IMR-90 (cell line): ENCODE measurements around the gene CLEC9A. TPM values are rescaled to one million over a fixed set of nuclear protein-coding genes. Genes with fewer than 3 reads are reported as not detected.

Source experiments
- ATAC-seq: fragments of 200-7000 bp; cut with Tn5 transposase; 2 replicates; pipeline ENCODE4 v1.9.1; 2020; ENCODE audit warnings: low read depth, mild to moderate bottlenecking, moderate library complexity
- BruUV-seq: library from RNA; stranded (reverse); fragments of 400-500 nt; replicated peaks from 2 replicates; lab custom pipeline; 2021; lab: Mats Ljungman, UMichigan
- CTCF ChIA-PET: fragments of 300-600 bp; formaldehyde crosslinking; extraction: SDS; loops from one replicate; lab custom pipeline; 2021; ENCODE audit warnings: antibody characterized with exemption; lab: Yijun Ruan, JAX
- POLR2A ChIA-PET: fragments of 300-600 bp; sonication (Branson Sonifier 250); formaldehyde crosslinking; loops from one replicate; lab custom pipeline; 2022; ENCODE audit warnings: antibody characterized with exemption; ENCODE audit not compliant: unreplicated experiment; lab: Charles Lee
- DNase-seq: peaks from one replicate; pipeline ENCODE4 v3.0.0; 2013
- H2AFZ ChIP-seq: replicated peaks from 2 replicates; pipeline ENCODE3; 2013; ENCODE audit warnings: low read length, mild to moderate bottlenecking; ENCODE audit not compliant: poor library complexity
- H2AK5ac ChIP-seq: 2 replicates; pipeline ENCODE4 v1.6.1; 2013; ENCODE audit warnings: low read depth, low read length, inconsistent platforms
- H2AK9ac ChIP-seq: replicated peaks from 2 replicates; pipeline ENCODE3; 2013; ENCODE audit warnings: mild to moderate bottlenecking, low read depth, low read length, moderate library complexity; ENCODE audit not compliant: poor library complexity
- H2BK120ac ChIP-seq: 2 replicates; pipeline ENCODE4 v1.6.1; 2013; ENCODE audit warnings: low read depth, low read length, inconsistent platforms
- H2BK15ac ChIP-seq: 3 replicates; pipeline ENCODE4 v1.6.1; 2013; ENCODE audit warnings: low read depth, low read length, inconsistent platforms
- H2BK20ac ChIP-seq: 2 replicates; pipeline ENCODE4 v1.6.1; 2013; ENCODE audit warnings: low read depth, mild to moderate bottlenecking, inconsistent platforms, low read length, moderate library complexity
- H2BK5ac ChIP-seq: 2 replicates; pipeline ENCODE4 v1.6.1; 2013; ENCODE audit warnings: mild to moderate bottlenecking, low read depth, low read length, inconsistent platforms; ENCODE audit not compliant: poor library complexity, severe bottlenecking
- H3K14ac ChIP-seq: replicated peaks from 2 replicates; pipeline ENCODE4 v1.6.1; 2013; ENCODE audit warnings: low read depth, low read length, inconsistent platforms
- H3K18ac ChIP-seq: 2 replicates; pipeline ENCODE4 v1.6.1; 2013; ENCODE audit warnings: low read depth, low read length, control low read depth
- H3K23ac ChIP-seq: 2 replicates; pipeline ENCODE4 v1.6.1; 2013; ENCODE audit warnings: low read depth, low read length, inconsistent platforms
- H3K27ac ChIP-seq: 2 replicates; pipeline ENCODE4 v1.5.1; 2013; ENCODE audit warnings: mild to moderate bottlenecking, control low read depth, low read length; ENCODE audit not compliant: insufficient read depth
- H3K27me3 ChIP-seq: 2 replicates; pipeline ENCODE4 v1.6.1; 2013; ENCODE audit warnings: low read length; ENCODE audit not compliant: control insufficient read depth, insufficient read depth
- H3K36me3 ChIP-seq: 2 replicates; pipeline ENCODE4 v1.6.1; 2013; ENCODE audit warnings: low read length, mixed read lengths; ENCODE audit not compliant: control insufficient read depth, insufficient read depth
- H3K4ac ChIP-seq: 2 replicates; pipeline ENCODE4 v1.6.1; 2013; ENCODE audit warnings: low read depth, low read length, inconsistent platforms
- H3K4me1 ChIP-seq: 2 replicates; pipeline ENCODE4 v1.6.1; 2013; ENCODE audit warnings: low read length, mixed read lengths; ENCODE audit not compliant: control insufficient read depth, insufficient read depth
- H3K4me2 ChIP-seq: 2 replicates; pipeline ENCODE4 v1.6.1; 2013; ENCODE audit warnings: low read depth, mild to moderate bottlenecking, control low read depth, low read length, moderate library complexity
- H3K4me3 ChIP-seq: 2 replicates; pipeline ENCODE4 v1.5.1; 2013; ENCODE audit warnings: low read depth, mild to moderate bottlenecking, control low read depth, low read length, moderate library complexity; ENCODE audit not compliant: insufficient read depth
- H3K56ac ChIP-seq: 2 replicates; pipeline ENCODE4 v1.6.1; 2013; ENCODE audit warnings: low read length, inconsistent platforms; ENCODE audit not compliant: insufficient read depth; ENCODE audit errors: extremely low read depth
- H3K79me1 ChIP-seq, 2 experiments: 2 replicates each; pipeline ENCODE4 v1.6.1; 2013; ENCODE audit warnings: low read length in 2 of 2, inconsistent platforms in 1 of 2, low read depth in 1 of 2
- H3K9ac ChIP-seq: 2 replicates; pipeline ENCODE4 v1.6.1; 2013; ENCODE audit warnings: low read depth, low read length, control low read depth
- H3K9me1 ChIP-seq: 2 replicates; pipeline ENCODE4 v1.6.1; 2013; ENCODE audit warnings: low read length, inconsistent platforms; ENCODE audit not compliant: insufficient read depth
- H3K9me3 ChIP-seq: 2 replicates; pipeline ENCODE4 v1.6.1; 2013; ENCODE audit warnings: low read length; ENCODE audit not compliant: control insufficient read depth, insufficient read depth
- H4K20me1 ChIP-seq: 2 replicates; pipeline ENCODE4 v1.6.1; 2013; ENCODE audit warnings: low read length, inconsistent platforms; ENCODE audit not compliant: insufficient read depth
- H4K5ac ChIP-seq: 2 replicates; pipeline ENCODE4 v1.6.1; 2013; ENCODE audit warnings: mild to moderate bottlenecking, low read depth, low read length, control low read depth
- H4K8ac ChIP-seq, 2 experiments: 2 replicates each; pipeline ENCODE4 v1.6.1; 2013; ENCODE audit warnings: low read depth in 2 of 2, low read length in 2 of 2, control low read depth in 1 of 2, inconsistent platforms in 1 of 2
- H4K91ac ChIP-seq: 2 replicates; pipeline ENCODE4 v1.6.1; 2013; ENCODE audit warnings: low read depth, low read length, inconsistent platforms; ENCODE audit not compliant: insufficient read depth
- BHLHE40 ChIP-seq: fragments of 150-350 bp; IDR thresholded peaks from 2 replicates; pipeline ENCODE4 v1.6.1; 2016; ENCODE audit warnings: mild to moderate bottlenecking, low read depth, low read length
- CHD1 ChIP-seq: IDR thresholded peaks from 2 replicates; pipeline ENCODE4 v1.6.1; 2012; ENCODE audit warnings: low read depth, low read length, improper control_type of control experiment
- FOS ChIP-seq: fragments of 150-350 bp; IDR thresholded peaks from 2 replicates; pipeline ENCODE4 v1.6.1; 2016; ENCODE audit warnings: low read depth, low read length
- MAFK ChIP-seq: IDR thresholded peaks from 2 replicates; pipeline ENCODE4 v1.6.1; 2012; ENCODE audit warnings: low read depth, low read length, improper control_type of control experiment
- MXI1 ChIP-seq: IDR thresholded peaks from 2 replicates; pipeline ENCODE4 v1.6.1; 2012; ENCODE audit warnings: low read depth, mild to moderate bottlenecking, low read length, moderate library complexity, borderline replicate concordance
- NFE2L2 ChIP-seq: fragments of 150-350 bp; IDR thresholded peaks from 2 replicates; pipeline ENCODE4 v1.6.1; 2016; ENCODE audit warnings: low read depth, mild to moderate bottlenecking, low read length
- POLR2A ChIP-seq: IDR thresholded peaks from 2 replicates; pipeline ENCODE4 v1.6.1; 2012; ENCODE audit warnings: mild to moderate bottlenecking, low read depth, low read length
- RAD21 ChIP-seq: IDR thresholded peaks from 2 replicates; pipeline ENCODE4 v1.6.1; 2012; ENCODE audit warnings: low read length, improper control_type of control experiment
- RCOR1 ChIP-seq: IDR thresholded peaks from 2 replicates; pipeline ENCODE4 v1.6.1; 2012; ENCODE audit warnings: mild to moderate bottlenecking, low read length, improper control_type of control experiment; ENCODE audit not compliant: insufficient replicate concordance
- RFX5 ChIP-seq: IDR thresholded peaks from 2 replicates; pipeline ENCODE4 v1.8.0; 2012; ENCODE audit warnings: low read depth, mild to moderate bottlenecking, low read length, moderate library complexity
- SMC3 ChIP-seq: fragments of 150-350 bp; IDR thresholded peaks from 2 replicates; pipeline ENCODE4 v1.6.1; 2016; ENCODE audit warnings: low read depth, mild to moderate bottlenecking, antibody characterized with exemption, low read length, moderate library complexity
- WGBS, 2 experiments: methylation state at CpG; one replicate each; pipeline versions ENCODE4 v1.1.5 to v1.1.7; 2013; ENCODE audit warnings: missing lambda C conversion rate in 2 of 2; ENCODE audit not compliant: insufficient read length in 1 of 2; ENCODE audit errors: extremely low coverage in 2 of 2; 5-methylcytosine and 5-hydroxymethylcytosine counted together
- dilution Hi-C: fragments of 300-500 bp; cut with HindIII; formaldehyde crosslinking; loops from one replicate; pipeline ENCODE4 v1.14.3; 2018; ENCODE audit warnings: low sequenced_read_pairs; ENCODE audit not compliant: unreplicated experiment
- in situ Hi-C: fragments of 300-500 bp; cut with MboI; formaldehyde crosslinking; loops from 3 replicates; pipeline ENCODE4 v1.14.3; 2019; ENCODE audit warnings: low sequenced_read_pairs, inconsistent platforms, mixed read lengths
- intact Hi-C: fragments of 100-400 bp; cut with micrococcal nuclease; formaldehyde crosslinking; loops from 2 replicates; pipeline ENCODE4 v1.10.0; 2022
- polyA plus RNA-seq, 3 experiments: library from polyadenylated mRNA; depleted of rRNA; stranded (reverse); fragments of >200 nt; gene quantifications; 2 replicates each; pipeline ENCODE4 v1.2.3, GENCODE V29; 2012; ENCODE audit warnings: low replicate concordance in 1 of 3
- total RNA-seq: library from RNA; depleted of rRNA; stranded (reverse); fragments of >200 nt; gene quantifications from 2 replicates; pipeline ENCODE4 v1.2.3, GENCODE V29; 2012
- TF ChIP-seq, protein P1 (sequence below): fragments of 150-350 bp; IDR thresholded peaks from 2 replicates; pipeline ENCODE4 v1.6.1; 2016; ENCODE audit warnings: low read depth, mild to moderate bottlenecking, low read length, moderate library complexity, borderline replicate concordance
- TF ChIP-seq, protein P2 (sequence below): fragments of 150-350 bp; IDR thresholded peaks from 2 replicates; pipeline ENCODE4 v1.6.1; 2017; ENCODE audit warnings: mild to moderate bottlenecking, antibody characterized with exemption, low read length, low read depth

The CLEC9A gene
- total and polyA plus RNA-seq, 2 of the 4 experiments (the other 2 are of a cell fraction), result not detected

DNA sequence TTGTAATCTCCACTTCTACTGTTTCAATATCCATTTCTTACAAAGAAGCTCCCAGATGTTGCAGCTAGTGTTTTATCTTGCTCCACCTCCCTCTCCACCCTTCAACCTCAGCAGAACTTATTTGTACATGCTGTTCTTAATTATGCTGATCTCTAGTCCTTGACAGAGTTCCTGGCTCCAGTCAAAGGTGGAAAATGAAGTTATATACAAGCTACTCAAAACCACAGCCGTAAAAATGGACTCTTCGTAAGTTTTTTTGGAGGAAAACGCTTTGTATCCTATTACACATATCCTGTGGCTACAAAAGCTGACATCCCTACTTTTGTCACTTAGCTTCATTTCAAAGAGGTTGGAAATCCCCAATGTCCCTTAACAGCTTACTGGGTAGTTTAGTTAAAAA is 67.0 kb downstream of the CLEC9A start:
- Histone ChIP-seq H4K91ac (no peak overlapping the region), H3K9me1 (no peaks in the 10 kb centered on the region), H3K14ac (no peak overlapping the region), H2BK5ac (no peak overlapping the region), H2BK20ac (no peak overlapping the region), H2BK15ac (no peak overlapping the region), H3K4me2 (no peak overlapping the region), H2BK120ac (no peak overlapping the region), H2AFZ (no peak overlapping the region), H2AK9ac (no peak overlapping the region), H3K27ac (no peak overlapping the region), H4K8ac (no peak overlapping the region), H3K18ac (no peak overlapping the region), H3K23ac (no peak overlapping the region), H2AK5ac (no peak overlapping the region), H3K79me1 (no peaks in the 10 kb centered on the region), H3K4me3 (no peak overlapping the region), H3K4me1 (peaks cover 1% of the 10 kb centered on the region; the same call in 1 of the 2 replicates), H3K27me3 (no peaks in the 10 kb centered on the region), H3K9me3 (no peaks in the 10 kb centered on the region), H3K9ac (no peak overlapping the region), H4K20me1 (no peaks in the 10 kb centered on the region), H3K4ac (no peak overlapping the region), H4K5ac (no peak overlapping the region), H3K36me3 (no peaks in the 10 kb centered on the region), H3K56ac (no peak overlapping the region)
- intact Hi-C loops, result loop anchor here (1.0 kb wide), 1 partner anchor 22 kb away; no protein-coding TSS in a partner anchor
- CTCF ChIA-PET, result no interaction called here
- ATAC-seq (no peak), DNase-seq (no peak)
- TF ChIP-seq NFE2L2 (no peak), BHLHE40 (no peak), FOS (no peak), POLR2A (no peak), MXI1 (no peak), RFX5 (no peak), MAFK (no peak), SMC3 (no peak), CHD1 (no peak), RCOR1 (no peak), RAD21 (no peak)
- TF ChIP-seq, protein P1, sequence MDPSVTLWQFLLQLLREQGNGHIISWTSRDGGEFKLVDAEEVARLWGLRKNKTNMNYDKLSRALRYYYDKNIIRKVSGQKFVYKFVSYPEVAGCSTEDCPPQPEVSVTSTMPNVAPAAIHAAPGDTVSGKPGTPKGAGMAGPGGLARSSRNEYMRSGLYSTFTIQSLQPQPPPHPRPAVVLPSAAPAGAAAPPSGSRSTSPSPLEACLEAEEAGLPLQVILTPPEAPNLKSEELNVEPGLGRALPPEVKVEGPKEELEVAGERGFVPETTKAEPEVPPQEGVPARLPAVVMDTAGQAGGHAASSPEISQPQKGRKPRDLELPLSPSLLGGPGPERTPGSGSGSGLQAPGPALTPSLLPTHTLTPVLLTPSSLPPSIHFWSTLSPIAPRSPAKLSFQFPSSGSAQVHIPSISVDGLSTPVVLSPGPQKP, result no peak
- TF ChIP-seq, protein P2, sequence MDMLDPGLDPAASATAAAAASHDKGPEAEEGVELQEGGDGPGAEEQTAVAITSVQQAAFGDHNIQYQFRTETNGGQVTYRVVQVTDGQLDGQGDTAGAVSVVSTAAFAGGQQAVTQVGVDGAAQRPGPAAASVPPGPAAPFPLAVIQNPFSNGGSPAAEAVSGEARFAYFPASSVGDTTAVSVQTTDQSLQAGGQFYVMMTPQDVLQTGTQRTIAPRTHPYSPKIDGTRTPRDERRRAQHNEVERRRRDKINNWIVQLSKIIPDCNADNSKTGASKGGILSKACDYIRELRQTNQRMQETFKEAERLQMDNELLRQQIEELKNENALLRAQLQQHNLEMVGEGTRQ, result no peak
- in situ Hi-C loops, result no loop called here
- BruUV-seq, result no TSS peak
- POLR2A ChIA-PET, result no interaction called here
- no CpG with 5 or more reads among the region's 3 CpGs for WGBS, 2 experiments
- dilution Hi-C loops, result no loop called here
